Motor neuron (in vitro differentiated cells): ENCODE measurements around the gene LANCL2. TPM values are rescaled to one million over a fixed set of nuclear protein-coding genes. Genes with fewer than 3 reads are reported as not detected.

Source experiments
- ATAC-seq, 8 experiments: fragments of 200-7000 bp; cut with Tn5 transposase; replicated peaks in 6 of 8; 2 replicates each; pipeline ENCODE4 v1.8.0; 2021; ENCODE audit warnings: mild to moderate bottlenecking in 8 of 8, moderate library complexity in 8 of 8
- H3K27ac ChIP-seq, 2 donors: fragments of 250-450 bp; sonication (Bioruptor Pico); 2 replicates each; pipeline ENCODE4 v1.9.0; 2021; ENCODE audit warnings: antibody characterized with exemption in 2 of 2, mild to moderate bottlenecking in 2 of 2, moderate library complexity in 1 of 2
- H3K4me1 ChIP-seq, 2 donors: fragments of 250-450 bp; sonication (Bioruptor Pico); replicated peaks in 1 of 2; 2 replicates each; pipeline ENCODE4 v1.6.1; 2021; ENCODE audit warnings: antibody characterized with exemption in 2 of 2, mild to moderate bottlenecking in 2 of 2, moderate library complexity in 1 of 2
- H3K4me3 ChIP-seq, 5 donors: fragments of 250-450 bp; sonication (Bioruptor Pico); 2 replicates each; pipeline ENCODE4 v1.9.0; 2021; ENCODE audit warnings: antibody characterized with exemption in 5 of 5, mild to moderate bottlenecking in 5 of 5, moderate library complexity in 4 of 5
- WGBS, 10 experiments: fragments of 450-650 bp; shearing (Covaris generic); methylation state at CpG; one replicate each; pipeline ENCODE4 v1.0.0; 2022; 5-methylcytosine and 5-hydroxymethylcytosine counted together
- in situ Hi-C, 9 experiments: fragments of 400-800 bp; cut with MboI; loops; one replicate each; pipeline ENCODE4 v1.15.0; 2021; ENCODE audit warnings: low sequenced_read_pairs in 9 of 9, low pct_unique_long_range_greater_than_20kb in 2 of 9; ENCODE audit not compliant: unreplicated experiment in 9 of 9
- total RNA-seq, 8 experiments: library from RNA; unstranded; fragments of 300-600 nt; gene quantifications; 2 replicates each; pipeline versions ENCODE4 v1.2.3 to v1.2.4, GENCODE V29; 2022

The LANCL2 gene
- total RNA-seq, 8 experiments from 2014 or later = 12.7 to 27.0 (median 16.7) TPM

GRCh38 chr7:55449992-55450535 is 84.9 kb downstream of the LANCL2 start:
- Histone ChIP-seq H3K4me1 (no peaks in the 10 kb centered on the region), H3K4me3 (no peak overlapping the region), H3K27ac (no peak overlapping the region)
- WGBS, 10 experiments = 67 to 100% (median 100%) methylated on average over 1 to 3 of the region's 8 CpGs; no CpG with 5 or more reads in 4 of the 10 experiments
- ATAC-seq = no peak
- in situ Hi-C loops = loop anchor here in 1 of 9 experiments (25.0 kb wide), 1 partner anchor 112 kb away; the partner anchor contains the start of gene VOPP1

GRCh38 chr7:55452971-55453370 is 87.8 kb downstream of the LANCL2 start:
- ATAC-seq = no peak
- no peaks in the 10 kb centered on the region for H3K4me1 ChIP-seq
- H3K27ac ChIP-seq = no peak overlapping the region
- no peak overlapping the region for H3K4me3 ChIP-seq
- 80 to 100% (median 92%) methylated on average over 1 to 4 of the region's 4 CpGs for WGBS, 10 experiments
- in situ Hi-C loops = loop anchor here in 1 of 9 experiments (25.0 kb wide), 1 partner anchor 109 kb away; the partner anchor contains the start of gene VOPP1

- in situ Hi-C loops = loop anchor here in 1 of 9 experiments (25.0 kb wide), 1 partner anchor 104 kb away; the partner anchor contains the start of gene VOPP1
- Histone ChIP-seq H3K4me3 (no peak overlapping the region), H3K4me1 (no peaks in the 10 kb centered on the region), H3K27ac (no peak overlapping the region)
- ATAC-seq = no peak
- 86 to 100% (median 100%) methylated on average over 1 of the region's 1 CpG for WGBS, 10 experiments
These were observed 92.7 kb downstream of the LANCL2 start for GRCh38 chr7:55457801-55458200.

GRCh38 chr7:55458351-55458750 is 93.2 kb downstream of the LANCL2 start:
- 89 to 100% (median 100%) methylated on average over 1 of the region's 1 CpG; no CpG with 5 or more reads in 1 of the 10 experiments for WGBS, 10 experiments
- Histone ChIP-seq H3K4me3 (no peak overlapping the region), H3K27ac (no peak overlapping the region), H3K4me1 (no peaks in the 10 kb centered on the region)
- in situ Hi-C loops = loop anchor here in 1 of 9 experiments (25.0 kb wide), 1 partner anchor 104 kb away; the partner anchor contains the start of gene VOPP1
- ATAC-seq = no peak

GRCh38 chr7:55463686-55464262 is 98.6 kb downstream of the LANCL2 start:
- Histone ChIP-seq H3K4me3 (no peak overlapping the region), H3K4me1 (no peaks in the 10 kb centered on the region), H3K27ac (no peak overlapping the region)
- WGBS, 10 experiments = 80 to 100% (median 100%) methylated on average over 1 of the region's 4 CpGs; no CpG with 5 or more reads in 6 of the 10 experiments
- in situ Hi-C loops = loop anchor here in 1 of 9 experiments (25.0 kb wide), 1 partner anchor 99 kb away; the partner anchor contains the start of gene VOPP1
- ATAC-seq = peak in 2 of 8 experiments; percentile 30 to 62

GRCh38 chr7:55464422-55464821 is 99.3 kb downstream of the LANCL2 start:
- WGBS, 10 experiments = 80 to 100% (median 100%) methylated on average over 1 of the region's 2 CpGs; no CpG with 5 or more reads in 6 of the 10 experiments
- ATAC-seq = no peak
- in situ Hi-C loops = loop anchor here in 1 of 9 experiments (25.0 kb wide), 1 partner anchor 98 kb away; the partner anchor contains the start of gene VOPP1
- H3K4me1 ChIP-seq = no peaks in the 10 kb centered on the region
- no peak overlapping the region for H3K4me3 ChIP-seq
- H3K27ac ChIP-seq = no peak overlapping the region

GRCh38 chr7:55465691-55466090 is 100.6 kb downstream of the LANCL2 start:
- in situ Hi-C loops = loop anchor here in 1 of 9 experiments (25.0 kb wide), 1 partner anchor 97 kb away; the partner anchor contains the start of gene VOPP1
- 71 to 100% (median 92%) methylated on average over 1 to 2 of the region's 2 CpGs; no CpG with 5 or more reads in 5 of the 10 experiments for WGBS, 10 experiments
- Histone ChIP-seq H3K27ac (no peak overlapping the region), H3K4me3 (no peak overlapping the region), H3K4me1 (no peaks in the 10 kb centered on the region)
- no peak for ATAC-seq

GRCh38 chr7:55467047-55467593 is 102.0 kb downstream of the LANCL2 start:
- 60 to 100% (median 97%) methylated on average over 1 to 5 of the region's 7 CpGs; no CpG with 5 or more reads in 1 of the 10 experiments for WGBS, 10 experiments
- Histone ChIP-seq H3K4me1 (no peaks in the 10 kb centered on the region), H3K4me3 (no peak overlapping the region), H3K27ac (no peak overlapping the region)
- in situ Hi-C loops = loop anchor here in 1 of 9 experiments (25.0 kb wide), 1 partner anchor 95 kb away; the partner anchor contains the start of gene VOPP1
- no peak for ATAC-seq

- in situ Hi-C loops = loop anchor here in 1 of 9 experiments (25.0 kb wide), 1 partner anchor 94 kb away; the partner anchor contains the start of gene VOPP1
- no peaks in the 10 kb centered on the region for H3K4me1 ChIP-seq
- ATAC-seq = no peak
- H3K4me3 ChIP-seq = no peak overlapping the region
- 80 to 100% (median 96%) methylated on average over 1 to 6 of the region's 8 CpGs; no CpG with 5 or more reads in 1 of the 10 experiments for WGBS, 10 experiments
- H3K27ac ChIP-seq = no peak overlapping the region
These were observed 103.4 kb downstream of the LANCL2 start for GRCh38 chr7:55468495-55468894.

GRCh38 chr7:55469271-55469681 is 104.1 kb downstream of the LANCL2 start:
- WGBS, 10 experiments = 75 to 100% (median 100%) methylated on average over 1 to 2 of the region's 2 CpGs; no CpG with 5 or more reads in 7 of the 10 experiments

GRCh38 chr7:55469721-55470120 is 104.6 kb downstream of the LANCL2 start:
- in situ Hi-C loops = loop anchor here in 1 of 9 experiments (25.0 kb wide), 1 partner anchor 93 kb away; the partner anchor contains the start of gene VOPP1
- Histone ChIP-seq H3K27ac (no peak overlapping the region), H3K4me3 (no peak overlapping the region), H3K4me1 (no peaks in the 10 kb centered on the region)
- 80 to 100% (median 96%) methylated on average over 2 to 3 of the region's 3 CpGs; no CpG with 5 or more reads in 6 of the 10 experiments for WGBS, 10 experiments
- ATAC-seq = no peak

More at GRCh38 chr7:55469271-55469681, 104.1 kb downstream of the LANCL2 start:
- in situ Hi-C loops = loop anchor here in 1 of 9 experiments (25.0 kb wide), 1 partner anchor 93 kb away; the partner anchor contains the start of gene VOPP1
- peak in 1 of 8 experiments; percentile 34 for ATAC-seq
- H3K4me3 ChIP-seq = no peak overlapping the region
- no peaks in the 10 kb centered on the region for H3K4me1 ChIP-seq
- H3K27ac ChIP-seq = no peak overlapping the region

- in situ Hi-C loops = loop anchor here in 1 of 9 experiments (25.0 kb wide), 1 partner anchor 92 kb away; the partner anchor contains the start of gene VOPP1
- WGBS, 10 experiments = 40 to 100% (median 100%) methylated on average over 1 to 2 of the region's 2 CpGs; no CpG with 5 or more reads in 1 of the 10 experiments
- H3K4me1 ChIP-seq = no peaks in the 10 kb centered on the region
- no peak overlapping the region for H3K4me3 ChIP-seq
- H3K27ac ChIP-seq = no peak overlapping the region
- no peak for ATAC-seq
These were observed 105.1 kb downstream of the LANCL2 start for GRCh38 chr7:55470261-55470660.
